Stimulated activated CD8-positive, alpha-beta memory T cell treated with anti-CD3 and anti-CD28 coated beads, Interleukin-2, amount 100 ng/mL, for 1 hour (primary cell): ENCODE data around the gene TREX2.

Source experiments
- DNase-seq, 2 donors: peaks; one replicate each; pipeline ENCODE4 v3.0.0-alpha.2; 2020; ENCODE audit warnings: low read depth in 2 of 2

TREX2 gene

DNA sequence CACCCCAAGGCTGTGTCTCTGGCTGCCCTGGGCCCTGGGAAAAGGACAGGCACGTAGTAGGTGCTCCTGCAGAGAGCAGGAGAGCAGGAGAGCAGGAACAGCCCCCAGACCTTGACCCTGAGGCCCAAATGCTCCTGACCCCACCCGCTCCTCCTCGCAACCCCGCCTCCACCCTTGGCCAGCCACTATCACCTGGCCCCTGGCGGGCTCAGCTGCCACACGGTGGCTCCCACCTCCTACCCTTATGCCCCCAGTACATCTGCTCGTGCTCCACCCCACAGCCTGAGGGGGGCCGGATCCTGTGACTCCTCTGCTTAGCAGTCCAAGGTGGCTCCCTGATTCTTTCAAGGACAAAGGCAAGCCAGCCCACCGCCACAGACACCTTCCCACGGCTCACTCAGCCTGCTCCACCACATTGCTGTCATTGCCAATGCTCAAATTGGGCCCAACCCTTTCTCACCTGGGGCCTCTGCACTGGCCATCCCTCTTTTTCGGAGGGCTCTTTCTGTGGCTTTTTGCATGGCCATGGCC, 30.0 kb upstream of the TREX2 start:
- no peak for DNase-seq

DNA sequence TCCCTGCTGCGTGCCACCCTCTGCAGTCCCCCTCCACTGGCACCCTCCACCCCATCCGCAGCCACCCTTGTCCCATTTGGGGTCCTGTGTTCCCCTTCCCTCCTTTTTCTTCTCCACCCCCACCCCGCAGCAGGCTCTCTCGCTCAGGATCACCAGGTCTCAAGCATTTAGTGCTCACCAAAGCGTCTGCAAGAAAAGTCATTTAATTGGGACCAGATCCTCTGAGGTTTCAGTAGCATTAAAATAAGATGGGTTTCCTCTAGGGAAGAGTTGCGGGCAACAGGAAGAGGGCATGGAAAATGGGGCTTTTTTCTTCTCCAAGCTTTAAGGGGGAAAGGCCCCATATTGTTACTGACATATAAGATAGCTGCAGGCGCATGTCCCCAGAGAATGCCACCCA, 29.4 kb upstream of the TREX2 start:
- no peak for DNase-seq

GRCh38 chrX:153474718-153475117, 28.9 kb upstream of the TREX2 start:
- peak in 1 of 2 donors; percentile 12 for DNase-seq

GRCh38 chrX:153474266-153474665, 28.4 kb upstream of the TREX2 start:
- no peak for DNase-seq

- no peak for DNase-seq
Measured at GRCh38 chrX:153473126-153473525, 27.3 kb upstream of the TREX2 start.

DNA sequence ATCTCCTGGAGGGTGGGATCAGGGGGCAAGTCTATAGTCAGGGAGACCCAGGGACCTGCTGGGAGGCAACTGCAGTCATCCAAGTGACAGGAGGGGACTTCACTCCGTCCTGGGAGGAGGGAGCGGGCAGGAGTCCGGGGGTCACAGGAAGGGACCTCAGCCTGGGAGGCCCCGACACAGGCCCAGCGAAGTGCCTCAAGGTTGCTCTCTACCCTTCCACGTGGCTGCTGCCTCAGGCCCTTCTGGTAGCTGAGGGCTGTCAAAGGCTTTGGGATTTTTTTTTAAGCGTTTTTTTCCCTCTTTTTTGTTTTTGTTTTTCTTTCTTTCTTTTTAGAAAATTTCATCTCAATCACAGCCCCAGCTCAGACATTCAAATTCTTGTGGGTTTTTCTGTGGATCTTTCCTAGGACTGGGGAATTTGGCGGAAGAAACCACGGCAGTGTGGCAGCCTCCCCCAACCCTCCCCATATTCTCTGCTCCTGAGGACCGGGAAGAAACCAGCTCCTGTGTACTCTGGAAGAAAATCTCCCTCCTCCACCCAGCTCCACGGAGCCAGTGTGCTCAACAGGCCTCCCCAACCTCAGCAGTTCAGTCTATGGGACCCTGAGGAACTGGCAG, 25.9 kb upstream of the TREX2 start:
- DNase-seq: no peak

- DNase-seq: peak; percentile 73 to 77
Measured at GRCh38 chrX:153470411-153471363, 24.8 kb upstream of the TREX2 start, which contains the start of gene HAUS7. HAUS7 (minus strand) TSS chrX:153470576; CDS start chrX:153470557, 19 bp downstream.

GRCh38 chrX:153469811-153470410, 24.1 kb upstream of the TREX2 start:
- DNase-seq: peak; percentile 8 to 12

- DNase-seq: no peak
Measured at GRCh38 chrX:153468008-153468580, 22.2 kb upstream of the TREX2 start.

- no peak for DNase-seq
Measured at GRCh38 chrX:153465691-153466380, 20.0 kb upstream of the TREX2 start.

GRCh38 chrX:153464116-153464515, 18.3 kb upstream of the TREX2 start:
- DNase-seq: no peak

- DNase-seq: no peak
Measured at GRCh38 chrX:153463556-153463955, 17.7 kb upstream of the TREX2 start.

DNA sequence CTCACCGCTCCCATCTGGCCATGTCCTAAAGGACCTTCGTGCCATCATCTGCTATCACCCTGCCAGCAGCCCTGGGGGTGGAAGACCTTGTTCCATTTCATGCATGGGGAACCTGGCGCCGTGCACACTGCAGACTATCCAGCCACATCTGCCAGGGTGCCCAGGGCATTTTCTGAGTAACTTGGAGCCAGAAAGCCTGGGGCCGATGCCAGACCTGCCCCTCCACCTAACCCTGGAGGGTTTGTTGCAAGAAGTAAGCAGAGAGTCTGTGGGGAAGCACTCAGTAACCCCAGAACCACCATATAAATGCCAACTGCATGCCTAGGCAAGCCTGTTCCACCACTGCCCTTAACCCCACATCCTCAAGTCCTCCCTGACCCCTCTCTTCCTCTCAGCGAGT, 17.2 kb upstream of the TREX2 start:
- no peak for DNase-seq

GRCh38 chrX:153462291-153462690, 16.4 kb upstream of the TREX2 start:
- DNase-seq: no peak

DNA sequence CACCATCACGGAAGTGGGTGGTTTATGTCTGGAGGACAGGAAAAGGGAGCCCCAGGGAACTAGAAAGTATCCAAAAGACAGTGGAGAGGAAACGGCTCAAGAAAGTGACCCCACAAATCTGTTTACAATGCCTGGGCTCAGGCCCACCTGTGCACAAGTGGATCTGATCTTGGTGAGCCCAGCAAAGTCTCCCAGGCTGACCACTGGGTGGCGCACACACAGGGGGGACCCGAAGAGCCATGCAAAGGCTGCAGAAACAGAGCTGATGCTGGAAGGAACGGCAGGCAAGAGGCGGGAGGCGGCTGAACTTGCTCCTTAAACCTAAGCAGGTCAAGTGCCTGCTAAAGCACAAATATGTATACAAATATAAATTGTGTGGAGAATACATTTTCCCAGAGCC, 15.0 kb upstream of the TREX2 start:
- DNase-seq: peak; percentile 13 to 19

DNA sequence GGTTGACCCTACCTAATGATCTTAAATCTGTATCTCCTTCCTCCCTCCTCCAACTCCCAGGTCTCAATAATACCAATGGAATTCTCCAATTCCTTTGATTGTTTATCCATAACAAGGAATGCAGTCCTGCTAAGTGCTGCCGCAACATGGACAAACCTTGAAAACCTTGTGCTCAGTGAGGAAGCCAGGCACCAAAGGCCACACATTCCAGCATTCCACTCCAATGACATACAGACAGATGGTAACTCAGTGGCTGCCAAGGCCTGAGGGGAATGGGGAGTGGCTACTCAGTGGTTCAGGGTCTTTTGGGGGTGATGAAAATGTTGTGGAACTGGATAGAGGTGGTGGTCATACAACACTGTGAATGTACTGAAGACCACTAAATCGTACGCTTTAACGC, 14.1 kb upstream of the TREX2 start:
- DNase-seq: no peak

GRCh38 chrX:153458476-153458875, 12.6 kb upstream of the TREX2 start:
- DNase-seq: no peak

DNA sequence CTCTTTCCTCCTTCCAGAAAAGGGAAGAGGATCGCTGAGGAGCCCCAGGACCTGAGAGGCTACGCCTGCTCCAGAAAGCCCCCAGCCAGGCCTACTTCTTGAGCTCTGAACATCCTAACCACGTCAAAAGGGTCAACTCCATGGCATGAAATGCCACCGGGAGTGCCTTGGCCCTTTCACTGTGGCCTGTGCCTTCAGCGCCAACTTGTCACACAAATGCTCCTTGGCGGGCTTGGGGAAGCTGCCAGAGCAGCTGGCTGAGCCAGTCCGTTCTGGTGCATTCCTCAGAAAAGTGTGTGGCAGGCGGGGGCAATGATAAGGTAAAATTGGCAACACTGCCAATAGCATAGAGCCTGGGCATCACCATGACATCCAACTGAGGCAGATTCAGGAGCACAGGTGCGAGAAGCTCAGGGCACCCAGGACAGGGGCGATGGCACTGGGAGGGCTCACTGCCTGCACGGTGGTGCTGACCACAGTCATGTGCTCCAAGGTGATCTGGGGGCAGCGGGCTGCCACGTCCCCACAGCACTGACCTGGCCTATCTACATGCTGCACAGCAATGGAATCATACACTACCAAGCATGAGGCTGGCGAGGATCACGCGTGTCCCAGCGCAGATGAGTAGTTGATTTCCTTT, 12.1 kb upstream of the TREX2 start:
- no peak for DNase-seq

- no peak for DNase-seq
Measured at GRCh38 chrX:153457136-153457825, 11.4 kb upstream of the TREX2 start.

DNA sequence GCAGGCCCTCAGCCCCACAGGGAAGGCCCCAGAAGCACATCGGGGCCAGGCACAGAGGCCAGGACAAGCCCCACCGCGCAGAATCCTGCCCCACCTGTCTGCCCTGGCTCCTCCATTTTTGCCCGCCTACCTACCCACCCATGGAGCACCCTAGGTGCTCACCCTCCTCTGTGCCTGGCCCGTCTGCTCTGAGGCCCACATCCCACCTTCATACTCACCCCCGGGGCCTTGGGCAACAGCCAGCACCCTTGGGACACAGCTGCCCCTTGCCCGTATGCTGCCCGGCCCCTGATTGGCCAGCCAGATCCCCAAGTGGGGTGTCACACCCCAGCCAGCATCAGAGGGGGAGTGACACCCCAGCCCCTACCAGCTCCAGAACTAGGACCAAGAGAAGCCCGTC, 10.8 kb upstream of the TREX2 start:
- no peak for DNase-seq
